ENCODE results near the gene RBM15B. TPM values are rescaled to one million over a fixed set of nuclear protein-coding genes. Genes with fewer than 3 reads are reported as not detected.

RBM15B gene
- total and polyA plus RNA-seq, 2 donors (not counting 1 experiment from before 2014, with no cell fraction given): 10.8 to 29.5 TPM

- H3K79me2 ChIP-seq (ENCODE audit: control insufficient read depth, insufficient read depth, low read length): peaks cover 5% of the 10 kb centered on the region
- no peaks in the 10 kb centered on the region for H4K20me1 ChIP-seq (ENCODE audit: control insufficient read depth, insufficient read depth, low read length, poor library complexity, severe bottlenecking)
- no peak overlapping the region for H3K9ac ChIP-seq (ENCODE audit: low read length)
- no peak overlapping the region for H3K4me3 ChIP-seq (ENCODE audit: control extremely low read depth in 1 of 5, extremely low read depth in 1 of 5, insufficient read depth in 1 of 5, low read depth in 2 of 5, low read length in 4 of 5)
- TF ChIP-seq, protein P1, sequence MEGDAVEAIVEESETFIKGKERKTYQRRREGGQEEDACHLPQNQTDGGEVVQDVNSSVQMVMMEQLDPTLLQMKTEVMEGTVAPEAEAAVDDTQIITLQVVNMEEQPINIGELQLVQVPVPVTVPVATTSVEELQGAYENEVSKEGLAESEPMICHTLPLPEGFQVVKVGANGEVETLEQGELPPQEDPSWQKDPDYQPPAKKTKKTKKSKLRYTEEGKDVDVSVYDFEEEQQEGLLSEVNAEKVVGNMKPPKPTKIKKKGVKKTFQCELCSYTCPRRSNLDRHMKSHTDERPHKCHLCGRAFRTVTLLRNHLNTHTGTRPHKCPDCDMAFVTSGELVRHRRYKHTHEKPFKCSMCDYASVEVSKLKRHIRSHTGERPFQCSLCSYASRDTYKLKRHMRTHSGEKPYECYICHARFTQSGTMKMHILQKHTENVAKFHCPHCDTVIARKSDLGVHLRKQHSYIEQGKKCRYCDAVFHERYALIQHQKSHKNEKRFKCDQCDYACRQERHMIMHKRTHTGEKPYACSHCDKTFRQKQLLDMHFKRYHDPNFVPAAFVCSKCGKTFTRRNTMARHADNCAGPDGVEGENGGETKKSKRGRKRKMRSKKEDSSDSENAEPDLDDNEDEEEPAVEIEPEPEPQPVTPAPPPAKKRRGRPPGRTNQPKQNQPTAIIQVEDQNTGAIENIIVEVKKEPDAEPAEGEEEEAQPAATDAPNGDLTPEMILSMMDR (IDR thresholded peaks at IDR 0.05): no peak
- no peak for TF ChIP-seq EZH2 (IDR thresholded peaks at IDR 0.05; ENCODE audit: borderline replicate concordance, insufficient read depth, low read depth, low read length, poor library complexity, severe bottlenecking)
- ATAC-seq (ENCODE audit: low read depth): no peak
- intact Hi-C loops (cut with micrococcal nuclease): no loop called here
- H3K4me1 Mint-ChIP-seq: no peaks in the 10 kb centered on the region
- no peak overlapping the region for H3K27ac Mint-ChIP-seq
- ChIA-PET CTCF (no interaction called here), POLR2A (no interaction called here)
- H3K27me3 ChIP-seq (replicated peaks in 1 of 4; ENCODE audit: control extremely low read depth in 1 of 4, control insufficient read depth in 3 of 4, insufficient read depth in 4 of 4, low read length in 3 of 4): no peaks in the 10 kb centered on the region
- H3K36me3 ChIP-seq (replicated peaks in 1 of 2; ENCODE audit: control extremely low read depth in 1 of 2, control insufficient read depth in 1 of 2, extremely low read depth in 1 of 2, insufficient read depth in 2 of 2, low read length in 1 of 2): peaks cover 10 to 54% of the 10 kb centered on the region in 2 experiments
- WGBS (ENCODE audit: insufficient coverage): no CpG with 5 or more reads among the region's 4 CpGs
- no peaks in the 10 kb centered on the region for H3K9me3 ChIP-seq (ENCODE audit: control extremely low read depth in 1 of 3, control insufficient read depth in 2 of 3, insufficient read depth in 1 of 3, low read length in 2 of 3)
- no peaks in the 10 kb centered on the region for H3K9me3 Mint-ChIP-seq (ENCODE audit: insufficient read depth)
- no peaks in the 10 kb centered on the region for H3K4me1 ChIP-seq (ENCODE audit: control insufficient read depth in 2 of 2, insufficient read depth in 2 of 2, low read length in 2 of 2)
- H3K4me2 ChIP-seq (replicated peaks; ENCODE audit: low read depth, low read length, poor library complexity, severe bottlenecking): no peak overlapping the region
- no peak overlapping the region for H2AFZ ChIP-seq (ENCODE audit: insufficient read depth, low read depth, low read length, poor library complexity, severe bottlenecking)
- H3K27ac ChIP-seq (ENCODE audit: low read length in 2 of 2): no peak overlapping the region
- no peaks in the 10 kb centered on the region for H3K27me3 Mint-ChIP-seq
- no peak overlapping the region for H3K4me3 Mint-ChIP-seq
- no peak for DNase-seq
Observed at GRCh38 chr3:51426921-51427320, 35.8 kb downstream of the RBM15B start.

DNA sequence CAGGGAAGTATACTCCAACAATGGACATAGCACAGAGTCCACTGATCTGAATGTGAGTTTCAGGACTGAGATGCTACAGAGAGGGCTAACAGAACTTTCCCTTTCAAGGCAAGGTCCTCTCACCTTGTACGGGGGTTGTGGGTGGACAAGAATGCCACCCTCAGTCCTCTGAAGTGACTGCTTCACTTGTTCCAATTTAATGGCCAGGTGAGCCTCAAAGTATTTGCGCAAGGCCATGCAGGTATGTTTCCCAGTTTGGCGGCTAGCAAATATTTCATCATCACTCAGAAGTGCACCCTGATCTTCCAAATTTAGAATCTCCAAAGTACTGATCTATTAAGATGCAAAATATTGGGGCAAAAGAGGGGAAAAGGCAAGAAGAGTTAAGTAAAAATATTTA is 38.1 kb downstream of the RBM15B start:
- H3K27me3 Mint-ChIP-seq: no peaks in the 10 kb centered on the region
- Histone ChIP-seq H3K9me3 (ENCODE audit: control extremely low read depth in 1 of 3, control insufficient read depth in 2 of 3, insufficient read depth in 1 of 3, low read length in 2 of 3) (no peaks in the 10 kb centered on the region), H3K4me1 (ENCODE audit: control insufficient read depth in 2 of 2, insufficient read depth in 2 of 2, low read length in 2 of 2) (no peaks in the 10 kb centered on the region), H3K9ac (ENCODE audit: low read length) (no peak overlapping the region), H3K79me2 (ENCODE audit: control insufficient read depth, insufficient read depth, low read length) (peaks cover 5% of the 10 kb centered on the region), H3K36me3 (replicated peaks in 1 of 2; ENCODE audit: control extremely low read depth in 1 of 2, control insufficient read depth in 1 of 2, extremely low read depth in 1 of 2, insufficient read depth in 2 of 2, low read length in 1 of 2) (peaks cover 12 to 57% of the 10 kb centered on the region in 2 experiments), H3K4me2 (replicated peaks; ENCODE audit: low read depth, low read length, poor library complexity, severe bottlenecking) (no peak overlapping the region), H4K20me1 (ENCODE audit: control insufficient read depth, insufficient read depth, low read length, poor library complexity, severe bottlenecking) (no peaks in the 10 kb centered on the region), H3K27ac (ENCODE audit: low read length in 2 of 2) (no peak overlapping the region), H2AFZ (ENCODE audit: insufficient read depth, low read depth, low read length, poor library complexity, severe bottlenecking) (no peak overlapping the region), H3K27me3 (replicated peaks in 1 of 4; ENCODE audit: control extremely low read depth in 1 of 4, control insufficient read depth in 3 of 4, insufficient read depth in 4 of 4, low read length in 3 of 4) (no peaks in the 10 kb centered on the region), H3K4me3 (ENCODE audit: control extremely low read depth in 1 of 5, extremely low read depth in 1 of 5, insufficient read depth in 1 of 5, low read depth in 2 of 5, low read length in 4 of 5) (no peak overlapping the region)
- DNase-seq: no peak
- ChIA-PET CTCF (interaction anchor here (1.5 kb wide), 1 partner anchor 253 kb away, joined by 5 read pairs; no protein-coding TSS in a partner anchor), POLR2A (no interaction called here)
- no peak for TF ChIP-seq EZH2 (IDR thresholded peaks at IDR 0.05; ENCODE audit: borderline replicate concordance, insufficient read depth, low read depth, low read length, poor library complexity, severe bottlenecking)
- TF ChIP-seq, protein P1 (IDR thresholded peaks at IDR 0.05): no peak
- no peaks in the 10 kb centered on the region for H3K9me3 Mint-ChIP-seq (ENCODE audit: insufficient read depth)
- H3K27ac Mint-ChIP-seq: no peak overlapping the region
- ATAC-seq (ENCODE audit: low read depth): no peak
- 100% methylated on average over 1 of the region's 3 CpGs for WGBS (ENCODE audit: insufficient coverage)
- intact Hi-C loops (cut with micrococcal nuclease): no loop called here
- no peak overlapping the region for H3K4me3 Mint-ChIP-seq
- no peaks in the 10 kb centered on the region for H3K4me1 Mint-ChIP-seq
